Activated effector memory CD4-positive, alpha-beta T cell treated with Interleukin-2 at 50 U/mL for 16 hours (primary cell): ENCODE data around the gene FUBP3.

Experiments
- DNase-seq: peaks from one replicate; pipeline ENCODE4 v3.0.0-alpha.2; 2020

FUBP3 gene

DNA sequence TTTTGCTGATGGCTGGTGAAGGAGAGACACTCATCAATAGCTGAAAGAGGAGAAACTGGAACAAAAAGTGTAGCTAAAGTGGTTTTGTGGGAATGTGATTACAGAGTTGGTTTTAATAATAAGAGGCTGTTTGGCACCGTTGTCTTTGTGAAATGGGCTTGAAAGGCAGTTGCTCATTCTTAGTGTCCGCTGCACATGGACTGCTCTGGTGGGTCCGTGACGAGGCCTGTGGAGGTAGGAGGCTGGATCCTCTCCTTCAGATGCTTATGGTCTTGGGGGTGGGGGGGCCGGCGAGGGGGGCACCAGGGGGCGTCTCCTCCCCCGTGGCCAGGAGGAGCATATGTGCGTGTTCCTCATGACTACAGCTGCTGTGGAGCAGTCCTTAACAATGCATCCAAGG, 29.8 kb downstream of the FUBP3 start:
- DNase-seq = no peak

DNA sequence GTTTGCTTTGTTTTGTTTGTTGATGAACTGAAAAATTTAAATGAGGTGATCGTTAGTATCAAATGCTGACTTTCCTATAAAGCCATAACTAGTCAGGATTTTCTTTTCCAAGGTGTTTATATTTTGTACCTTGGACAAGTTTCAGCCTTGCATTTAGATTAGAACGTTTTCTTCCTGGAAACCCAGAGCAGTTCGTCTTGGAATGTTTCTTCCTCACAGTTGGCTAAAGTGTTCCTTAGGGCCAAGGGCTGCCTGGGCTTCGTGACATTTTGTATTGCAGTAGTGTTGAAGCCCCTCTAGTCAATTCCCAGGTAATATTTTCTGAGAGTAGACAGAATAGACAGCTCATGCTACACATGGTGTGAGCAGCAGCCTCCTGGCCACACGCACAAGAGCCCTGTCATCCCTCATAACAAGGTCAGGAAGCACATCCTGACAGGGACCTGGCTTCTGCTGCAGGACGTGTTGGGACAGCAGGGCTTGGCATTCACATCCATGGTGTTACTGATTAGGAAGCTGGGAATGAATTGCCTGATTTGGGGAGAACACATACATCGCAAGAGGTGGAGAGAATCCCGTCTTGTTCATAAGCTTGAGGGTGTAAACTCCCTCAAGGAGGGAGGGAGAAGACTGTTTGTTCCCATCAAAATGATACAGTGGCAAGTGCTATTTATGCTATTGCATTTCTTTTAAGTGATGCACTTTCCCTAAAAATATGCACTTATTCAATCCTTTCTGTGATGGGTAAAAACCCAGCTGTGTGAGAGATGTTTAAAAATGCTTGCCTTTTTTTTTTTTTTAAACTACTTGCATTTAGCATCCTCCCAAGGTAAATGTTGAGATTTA, 31.7 kb downstream of the FUBP3 start:
- DNase-seq = no peak

DNA sequence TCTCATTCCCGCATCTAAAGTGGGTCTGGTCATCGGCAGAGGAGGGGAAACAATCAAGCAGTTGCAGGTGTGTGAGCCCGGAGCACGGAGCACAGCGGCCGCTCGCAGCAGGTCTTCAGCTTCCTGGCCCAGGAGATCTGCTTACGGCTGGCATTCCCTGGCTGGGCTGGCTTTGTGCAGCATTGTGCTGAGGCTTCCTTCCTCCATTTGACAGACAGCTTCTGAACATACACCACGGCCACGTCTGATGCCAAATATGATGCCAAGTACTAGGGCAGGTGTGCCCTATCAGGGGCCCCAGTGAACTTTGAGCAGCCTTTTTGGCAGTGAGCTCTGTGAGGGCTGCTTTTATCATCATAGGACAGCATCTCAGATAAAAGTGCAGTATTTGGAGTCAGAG, 37.1 kb downstream of the FUBP3 start:
- no peak for DNase-seq

DNA sequence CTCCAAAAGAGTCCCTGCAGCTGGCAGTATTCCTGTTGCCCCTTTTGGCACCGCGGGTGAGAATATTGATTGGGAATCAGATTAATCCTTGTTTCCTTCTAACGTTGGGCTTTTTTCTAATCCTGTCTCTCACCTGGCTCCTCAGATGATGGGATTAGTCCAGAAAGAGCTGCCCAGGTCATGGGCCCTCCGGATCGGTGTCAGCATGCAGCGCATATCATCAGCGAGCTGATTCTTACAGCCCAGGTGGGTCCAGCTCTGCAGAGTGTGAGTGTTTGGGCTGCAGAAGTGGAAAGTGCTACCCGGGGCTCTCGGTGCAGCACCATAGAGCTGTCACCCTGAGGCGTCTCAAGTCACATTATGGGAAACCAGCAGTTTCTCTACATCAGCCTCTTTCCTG, 44.1 kb downstream of the FUBP3 start:
- DNase-seq = no peak

DNA sequence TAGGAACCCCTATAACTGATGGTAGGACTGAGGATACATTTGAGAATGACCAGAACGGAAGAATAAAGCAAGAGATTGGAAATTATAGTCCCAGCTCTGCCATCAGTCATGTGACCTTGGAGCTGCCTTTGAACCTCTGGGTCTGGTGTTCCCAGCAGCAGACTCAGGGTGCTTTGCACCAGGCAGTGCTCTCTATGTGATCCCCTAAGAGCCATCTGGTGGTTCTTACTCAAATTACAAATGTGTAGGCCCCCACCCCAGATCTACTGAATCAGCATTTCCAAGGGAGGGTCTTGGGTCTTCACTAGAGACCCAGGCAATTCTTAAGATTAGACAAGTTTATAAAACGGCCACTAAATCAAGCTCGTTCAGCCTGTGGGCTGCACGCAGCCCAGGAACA, 44.8 kb downstream of the FUBP3 start:
- DNase-seq = no peak

DNA sequence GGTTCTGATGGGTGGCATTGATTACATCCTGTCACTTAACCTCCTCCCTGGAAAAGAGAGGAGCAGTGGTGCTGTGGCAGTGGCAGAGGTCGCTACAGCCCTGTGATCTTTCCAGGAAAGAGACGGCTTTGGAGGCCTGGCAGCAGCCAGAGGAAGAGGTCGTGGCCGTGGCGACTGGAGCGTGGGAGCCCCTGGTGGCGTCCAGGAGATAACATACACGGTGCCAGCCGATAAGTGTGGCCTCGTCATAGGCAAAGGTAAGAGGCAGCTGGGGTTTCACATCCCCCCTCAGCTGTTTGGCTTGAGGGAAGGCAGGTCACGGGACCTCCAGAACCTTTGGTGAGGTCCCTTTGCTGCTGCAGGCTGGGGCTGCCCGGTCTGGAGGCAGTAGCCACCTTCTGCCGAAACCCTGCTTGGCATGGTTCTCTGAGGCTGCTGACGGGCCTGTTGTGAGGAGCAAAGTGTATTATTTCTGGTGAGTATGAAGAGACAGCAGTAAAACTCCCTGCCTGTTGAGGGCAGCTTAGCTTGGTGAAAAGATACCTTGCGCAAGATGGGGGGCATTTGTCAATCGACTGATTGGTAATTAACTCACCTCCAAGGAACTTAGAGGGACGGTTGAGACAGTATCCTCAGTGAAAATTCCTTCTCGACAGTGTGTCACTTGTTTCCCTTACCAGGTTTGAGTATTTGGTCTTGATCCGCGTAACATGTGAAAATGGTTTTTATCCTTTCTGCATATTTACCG, 47.0 kb downstream of the FUBP3 start:
- no peak for DNase-seq

DNA sequence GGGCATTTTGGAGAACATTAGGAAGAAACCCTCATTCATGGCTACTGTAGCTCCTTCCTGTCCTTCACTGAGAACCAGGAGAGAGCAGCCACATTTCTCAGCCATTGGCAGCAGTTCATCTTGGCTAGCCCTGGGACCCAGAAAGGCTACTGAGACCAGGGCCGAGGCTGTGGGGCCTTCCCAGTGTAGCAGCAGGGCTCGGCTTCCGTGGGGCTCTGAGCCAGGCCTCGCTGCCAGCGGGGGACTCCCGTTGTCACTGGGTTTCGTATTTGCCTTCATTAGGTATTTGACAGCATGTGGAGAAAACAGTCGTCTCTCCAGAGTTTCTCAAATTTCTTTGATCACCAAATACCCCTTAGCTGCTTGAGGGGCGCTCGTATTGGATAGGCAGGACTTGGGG, 47.7 kb downstream of the FUBP3 start:
- DNase-seq = no peak

DNA sequence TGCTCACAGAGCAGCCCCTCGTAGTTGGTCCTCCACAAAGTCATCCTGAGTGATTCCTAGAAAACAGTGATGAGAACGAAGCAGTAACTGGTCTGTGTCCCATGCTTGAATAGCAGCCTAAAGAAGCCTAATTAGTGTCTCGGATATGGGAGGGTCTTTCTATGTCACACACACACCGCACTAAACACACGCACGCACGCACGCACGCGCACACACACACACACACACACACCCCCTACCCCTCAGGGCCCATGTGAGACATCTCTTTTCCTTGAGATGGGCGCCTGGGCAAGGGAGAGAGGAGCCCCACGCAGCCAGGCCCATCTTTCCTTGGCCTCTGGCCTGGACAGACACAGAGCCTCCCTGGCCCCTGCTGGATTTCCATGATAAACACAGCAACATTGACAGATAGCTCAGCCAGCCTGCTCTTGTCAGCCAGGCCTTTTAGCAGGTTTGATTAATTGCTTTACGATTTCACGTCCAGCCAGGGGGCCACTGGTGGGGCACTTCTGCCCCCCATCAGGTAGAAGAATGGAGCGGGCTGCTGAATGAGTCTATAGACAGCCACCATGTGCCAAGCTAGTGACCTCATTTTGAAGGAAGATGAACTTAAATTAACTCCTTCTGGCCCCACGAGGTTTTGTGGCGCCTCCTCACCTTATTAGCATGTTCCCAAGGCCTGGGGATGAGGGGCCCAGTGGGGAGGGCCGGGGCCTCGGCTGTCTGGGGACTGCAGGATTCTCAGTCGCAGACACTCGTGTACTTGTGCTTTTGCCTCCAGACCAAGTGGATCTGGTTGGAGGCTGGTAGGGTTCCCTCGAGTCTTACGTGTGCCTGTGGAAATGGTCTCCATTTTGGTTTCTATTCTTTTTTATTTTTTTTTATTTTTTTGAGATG, 48.8 kb downstream of the FUBP3 start:
- DNase-seq = no peak

DNA sequence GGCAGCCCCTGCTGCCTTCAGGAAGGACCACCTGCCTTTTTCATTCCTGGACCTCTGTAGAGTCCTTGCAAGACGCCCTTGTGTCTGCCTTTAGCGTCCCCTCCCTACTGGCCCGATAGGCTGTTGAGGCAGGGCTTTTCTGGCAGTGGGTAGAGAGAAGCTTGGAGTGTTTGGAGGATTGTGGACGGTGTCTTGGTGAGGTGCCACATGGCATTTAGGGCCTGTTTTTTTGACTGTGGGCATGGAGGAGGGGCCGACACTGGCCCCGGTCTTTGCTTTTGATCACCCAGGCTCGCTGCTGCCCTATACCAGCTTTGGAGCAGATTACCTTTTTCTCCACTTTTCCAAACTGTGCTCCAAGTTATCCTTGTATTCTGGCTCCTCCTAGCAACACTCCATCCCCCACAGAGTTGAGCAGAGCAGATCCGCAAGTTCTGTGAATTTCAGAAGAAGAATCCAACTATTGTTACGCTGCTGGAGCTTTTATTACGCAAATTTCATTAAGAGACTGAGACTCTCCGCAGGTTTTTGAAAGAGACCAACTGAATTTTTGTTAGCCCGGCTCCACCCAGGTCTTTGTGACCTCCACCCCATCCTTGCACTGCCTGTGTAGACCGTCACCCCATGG, 50.2 kb downstream of the FUBP3 start:
- DNase-seq = no peak

DNA sequence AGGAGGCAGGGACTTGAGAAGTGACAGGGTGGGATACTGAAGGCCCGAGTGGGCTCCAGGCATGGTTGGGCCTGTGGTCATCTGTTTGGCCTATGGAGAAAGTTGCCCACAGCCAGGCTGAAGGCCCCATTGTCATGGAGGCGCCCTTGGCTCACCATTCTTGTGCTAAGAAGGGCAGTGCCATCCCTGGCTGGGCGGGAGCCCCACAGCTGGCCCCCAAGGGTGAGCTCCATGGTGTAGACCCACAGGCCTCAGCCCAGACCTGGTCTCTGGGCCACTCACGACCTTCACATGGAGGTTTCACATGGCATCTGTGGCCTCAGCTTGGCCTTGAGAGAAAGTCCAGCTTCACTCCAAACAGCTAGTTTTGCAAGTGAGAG, 50.7 kb downstream of the FUBP3 start:
- no peak for DNase-seq

DNA sequence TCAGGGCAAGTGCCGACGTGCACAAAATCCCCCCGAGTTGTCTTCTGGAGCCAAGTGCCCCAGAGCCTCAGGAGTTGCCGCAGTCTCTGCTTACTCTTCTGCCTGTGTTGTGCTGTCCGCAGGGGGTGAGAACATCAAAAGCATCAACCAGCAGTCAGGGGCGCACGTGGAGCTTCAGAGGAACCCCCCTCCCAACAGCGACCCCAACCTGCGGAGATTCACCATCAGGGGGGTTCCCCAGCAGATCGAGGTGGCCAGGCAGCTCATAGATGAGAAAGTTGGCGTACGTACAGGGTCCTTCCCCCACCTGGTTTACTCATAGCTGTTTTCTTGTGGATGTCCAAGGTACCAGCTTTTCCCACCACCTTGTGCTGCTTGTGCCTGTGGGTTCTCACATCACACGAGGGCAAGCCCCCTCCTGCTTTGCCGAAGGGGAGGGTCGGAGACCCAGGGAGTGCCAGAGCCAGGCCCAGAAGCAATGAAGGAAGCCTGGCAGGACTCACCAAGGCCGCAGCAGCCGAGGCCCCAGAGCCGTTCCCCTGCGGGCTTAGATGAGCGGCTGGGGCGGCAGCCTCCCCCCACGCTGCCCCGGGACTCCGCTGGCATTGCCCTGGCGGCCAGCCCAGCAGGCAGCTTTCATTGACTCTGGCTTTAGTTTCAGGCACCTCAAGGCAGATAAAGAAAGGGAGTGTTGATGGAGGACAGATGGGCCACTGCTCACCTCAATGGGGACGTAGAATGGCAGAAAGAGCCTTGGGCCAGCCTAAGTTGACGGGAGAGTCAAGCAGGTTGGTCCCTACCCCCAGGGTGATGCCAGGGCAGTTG, 51.3 kb downstream of the FUBP3 start:
- no peak for DNase-seq

DNA sequence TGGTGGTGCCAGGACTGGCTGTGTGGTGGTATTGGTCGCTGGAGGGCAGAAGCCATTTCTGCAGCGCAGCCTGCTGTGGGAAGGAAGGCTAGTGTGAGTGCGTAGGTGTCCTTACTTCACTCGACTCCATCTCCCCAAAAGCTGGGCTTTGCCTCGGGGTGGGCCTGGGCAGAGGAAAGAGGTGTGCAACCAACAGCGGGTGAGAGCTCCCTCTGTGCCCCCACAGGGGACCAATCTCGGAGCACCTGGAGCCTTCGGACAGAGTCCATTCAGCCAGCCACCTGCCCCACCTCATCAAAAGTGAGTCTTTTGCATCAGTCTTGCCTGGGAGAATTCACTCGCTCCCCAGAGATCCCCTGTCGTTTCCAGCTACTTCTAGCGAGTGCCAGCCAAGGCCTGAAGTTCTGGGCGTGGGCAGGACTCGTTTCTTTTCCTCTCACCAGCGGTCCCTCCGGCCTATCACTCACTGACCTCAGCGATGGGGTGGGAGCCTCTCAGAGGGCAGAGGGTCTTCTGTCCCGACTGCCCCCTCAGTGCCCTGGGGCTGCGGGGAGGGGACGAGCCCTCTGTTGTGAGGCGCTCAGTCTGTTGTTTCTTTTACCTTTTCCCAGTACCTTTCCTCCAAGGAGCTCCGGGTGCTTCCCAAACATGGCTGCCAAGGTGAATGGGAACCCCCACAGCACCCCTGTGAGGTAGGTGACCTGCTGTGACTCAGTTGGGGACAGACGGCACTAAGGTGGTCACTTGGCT, 52.1 kb downstream of the FUBP3 start:
- no peak for DNase-seq

DNA sequence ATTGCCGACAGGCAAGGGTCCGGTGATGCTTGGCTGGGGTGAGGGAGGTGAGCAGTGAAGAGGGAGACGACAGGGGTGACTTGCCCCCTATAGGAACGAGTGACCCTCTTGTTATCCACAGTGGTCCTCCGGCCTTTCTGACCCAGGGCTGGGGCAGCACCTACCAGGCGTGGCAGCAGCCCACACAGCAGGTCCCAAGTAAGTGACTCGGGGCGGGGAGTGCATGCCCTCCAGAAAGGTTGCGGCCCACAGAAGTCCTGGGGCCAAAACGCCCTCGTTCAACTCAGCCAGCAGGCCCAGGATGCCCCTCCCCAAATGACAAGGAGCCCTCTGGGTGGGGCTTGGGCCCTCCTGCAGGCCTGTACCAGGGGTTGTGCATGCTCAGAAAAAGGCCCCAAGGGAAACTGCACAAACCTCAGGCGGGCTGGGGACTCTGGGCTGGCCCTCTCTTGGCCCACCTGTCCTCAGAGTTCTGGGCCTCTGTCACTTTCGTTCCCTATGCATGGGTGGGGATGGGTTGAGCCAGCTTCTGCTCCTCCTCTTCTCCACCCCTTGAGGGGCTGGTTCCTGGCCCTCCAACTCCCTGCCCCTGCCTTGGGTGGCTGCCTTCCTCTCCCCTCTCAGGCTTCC, 52.8 kb downstream of the FUBP3 start:
- no peak for DNase-seq

DNA sequence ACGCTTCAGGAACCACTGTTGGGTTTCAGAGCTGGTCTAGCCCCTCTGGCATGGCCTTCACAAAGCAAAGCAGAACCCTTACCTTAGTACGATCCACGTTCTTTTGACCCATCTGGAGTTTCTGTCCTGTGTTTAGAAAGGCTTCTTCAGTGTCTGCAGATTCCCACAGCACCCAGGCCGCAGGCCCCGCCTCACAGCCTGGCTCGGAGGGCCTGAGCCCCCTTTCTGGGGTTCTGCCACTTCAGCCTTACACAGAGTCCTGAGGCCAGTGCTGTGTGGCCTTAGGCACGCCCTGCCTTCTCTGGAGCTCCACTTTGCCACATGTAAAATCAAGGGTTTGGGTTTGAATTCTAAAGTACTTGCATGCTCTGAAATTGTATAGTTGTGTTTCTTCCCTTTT, 53.5 kb downstream of the FUBP3 start:
- DNase-seq = no peak

DNA sequence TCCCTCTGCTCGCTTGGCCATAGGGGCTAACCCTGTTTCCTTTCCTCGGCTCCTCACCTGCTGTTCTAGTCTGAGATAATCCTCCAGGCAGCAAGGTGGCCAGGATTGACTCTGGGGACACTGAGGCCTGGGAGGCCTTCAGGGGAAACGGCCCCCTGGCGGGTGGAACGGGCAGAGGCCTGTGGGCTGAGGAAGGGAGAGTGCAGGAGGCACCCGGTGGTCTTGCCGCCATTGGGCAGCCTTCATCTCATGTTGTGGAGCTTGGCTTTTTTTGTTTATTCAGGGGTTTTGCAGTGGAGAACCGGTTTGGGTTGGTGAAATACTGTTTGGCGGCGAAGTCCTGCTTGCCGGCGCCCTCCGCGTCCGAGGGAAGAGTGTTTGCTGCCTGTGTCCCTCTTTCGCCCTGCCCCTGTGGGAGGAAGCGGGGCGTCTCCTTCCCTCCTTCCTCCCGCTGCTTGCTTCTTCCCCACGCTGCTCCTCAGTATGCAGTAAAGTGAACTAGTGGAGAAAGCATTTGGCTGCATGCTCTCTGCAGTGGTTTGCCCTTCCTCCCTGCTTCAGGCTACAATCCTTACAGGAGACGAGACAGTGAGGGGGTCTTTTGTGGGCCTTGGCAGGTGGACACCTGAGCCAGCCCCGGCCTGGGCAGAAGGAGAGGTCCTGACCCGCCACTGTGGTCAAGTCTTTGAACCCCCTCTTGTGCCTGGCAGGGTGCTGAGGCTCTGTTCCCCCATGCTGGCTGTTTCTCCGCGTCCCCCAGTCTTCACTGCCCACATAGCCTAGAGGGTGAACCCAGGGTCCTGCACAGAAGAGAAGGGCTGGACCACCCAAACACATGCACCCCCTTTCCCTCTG, 54.2 kb downstream of the FUBP3 start:
- no peak for DNase-seq

DNA sequence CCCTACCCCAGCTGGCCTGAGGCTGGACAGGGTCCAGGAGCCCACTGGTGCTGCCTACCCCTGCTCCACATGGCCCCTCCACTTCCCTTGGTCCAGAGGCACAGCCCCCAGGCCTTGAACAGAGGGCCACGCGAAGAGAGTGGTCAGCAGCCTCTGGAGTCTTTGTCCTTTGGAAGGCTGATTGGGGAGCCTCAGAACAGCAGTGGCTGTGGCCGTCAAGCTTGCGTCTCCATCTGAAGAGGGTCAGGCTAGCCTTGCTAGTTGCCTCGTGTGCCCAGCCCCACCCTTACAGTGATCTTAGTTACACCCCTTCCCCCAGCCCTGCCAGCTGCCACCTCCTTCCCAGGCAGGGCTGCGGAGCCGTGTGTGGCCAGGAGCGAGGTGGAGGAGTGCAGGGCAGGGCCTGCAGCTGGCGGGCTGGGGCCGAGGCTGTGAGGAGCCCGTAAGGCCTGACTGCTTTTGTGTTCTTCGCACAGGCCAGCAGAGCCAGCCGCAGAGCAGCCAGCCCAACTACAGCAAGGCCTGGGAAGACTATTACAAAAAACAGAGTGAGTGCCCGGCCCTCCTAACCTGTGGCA, 54.9 kb downstream of the FUBP3 start:
- DNase-seq = no peak

DNA sequence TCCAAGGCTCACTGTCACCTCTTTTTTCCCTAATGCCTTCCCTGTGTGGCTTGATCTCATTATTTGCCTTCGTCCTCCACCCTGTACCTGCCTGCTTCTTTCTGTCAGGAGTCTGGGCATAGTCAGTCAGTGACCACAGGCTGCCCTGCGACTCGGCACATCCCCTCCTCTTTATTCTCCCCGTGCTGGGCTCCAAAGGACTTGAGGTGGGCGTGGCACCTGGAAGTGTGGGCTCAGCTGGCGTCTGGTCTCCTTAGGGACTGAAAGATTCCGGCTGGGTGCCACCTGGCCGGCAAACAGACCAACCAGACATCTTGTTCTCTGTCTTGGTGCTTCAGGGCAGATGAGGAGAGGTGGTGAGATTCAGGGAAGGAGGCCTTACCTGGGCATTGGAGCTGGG, 55.4 kb downstream of the FUBP3 start:
- DNase-seq = no peak

DNA sequence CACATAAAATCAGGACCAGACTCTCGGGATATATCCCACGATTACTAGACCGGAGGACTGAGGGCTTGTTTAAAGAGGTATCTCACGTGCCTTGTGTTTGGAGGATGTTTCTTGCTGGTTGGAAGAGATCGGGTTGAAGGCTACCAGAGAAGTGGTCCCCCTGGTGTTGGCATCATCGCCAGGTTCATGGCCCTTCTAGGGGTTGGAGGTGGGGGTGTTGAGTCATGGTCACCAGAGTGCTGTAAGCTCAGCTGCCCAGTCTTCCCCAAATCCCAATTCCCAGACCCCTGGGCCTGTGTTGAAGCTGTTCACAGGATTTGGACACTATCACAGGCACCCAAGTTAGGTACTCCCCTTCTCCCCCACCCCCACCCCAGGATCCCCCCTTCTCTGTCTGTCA, 55.9 kb downstream of the FUBP3 start:
- DNase-seq = no peak
